HG03095 (cell line): ENCODE measurements around the gene TEX12.
"Not testable (repeated sequence)": the region's sequence is repeated elsewhere in the genome, so short reads cannot be mapped to it uniquely, and the experiment has no call there.

Source experiments
- ATAC-seq: cut with Tn5 transposase; IDR thresholded peaks from one replicate; pipeline ENCODE4 v1.9.1; 2021; ENCODE audit warnings: moderate library complexity; ENCODE audit not compliant: unreplicated experiment

TEX12 gene

GRCh38 chr11:112167145-112167544 lies at the start of gene TEX12:
Gene TEX12 (plus strand): TSS chr11:112167372. CDS start chr11:112169269, 1,897 bp downstream.
- ATAC-seq: no peak

- ATAC-seq: no peak
These were observed 49.0 kb upstream of the TEX12 start for GRCh38 chr11:112118176-112118575.

- no peak for ATAC-seq
These were observed 45.1 kb upstream of the TEX12 start for GRCh38 chr11:112121981-112122615.

DNA sequence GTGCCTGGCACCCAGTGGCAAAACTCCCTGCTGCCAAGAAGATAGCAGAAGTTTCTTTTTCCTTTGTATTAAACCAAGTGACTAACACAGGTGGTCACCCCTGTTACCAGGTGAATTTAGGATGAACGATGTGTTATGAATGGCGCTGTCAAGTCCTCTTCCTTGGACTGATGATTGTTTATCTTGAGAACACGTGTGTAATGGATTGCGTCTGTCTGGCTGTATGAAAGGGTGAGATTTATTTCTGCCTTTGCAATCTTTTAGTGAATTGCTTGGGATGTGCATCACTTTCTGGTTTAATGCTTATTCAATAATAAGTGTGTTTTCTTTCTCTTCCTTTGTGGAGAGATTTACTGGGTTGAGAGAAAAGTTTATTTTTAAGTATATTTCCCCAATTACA lies 44.0 kb upstream of the TEX12 start:
- no peak for ATAC-seq

- ATAC-seq: no peak
These were observed 40.1 kb upstream of the TEX12 start for GRCh38 chr11:112127056-112127455.

- ATAC-seq: no peak
These were observed 38.6 kb upstream of the TEX12 start for GRCh38 chr11:112128483-112129121.

- ATAC-seq: no peak
These were observed 37.5 kb upstream of the TEX12 start for GRCh38 chr11:112129656-112130055.

DNA sequence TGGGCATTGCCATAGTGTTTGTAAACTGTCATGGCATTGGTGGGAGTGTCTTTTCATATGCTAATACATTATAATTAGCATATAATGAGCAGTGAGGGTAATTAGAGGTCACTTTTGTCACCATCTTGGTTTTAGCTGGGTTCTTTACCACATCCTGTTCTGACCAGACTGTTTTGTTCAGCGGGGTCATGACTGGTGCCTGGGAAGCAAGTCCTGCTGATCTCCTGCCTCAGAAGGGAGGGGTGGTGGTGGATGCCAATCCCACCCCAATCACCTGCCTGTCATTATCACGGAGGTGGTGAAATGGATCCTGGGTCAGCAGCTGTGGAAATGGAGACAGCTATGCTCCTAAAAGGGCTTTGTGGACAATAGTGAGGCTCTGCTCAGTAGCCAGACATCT lies 34.4 kb upstream of the TEX12 start:
- ATAC-seq: no peak

- no peak for ATAC-seq
These were observed 32.7 kb upstream of the TEX12 start for GRCh38 chr11:112134473-112134872.

GRCh38 chr11:112143597-112143996 lies 23.6 kb upstream of the TEX12 start:
- ATAC-seq: no peak

GRCh38 chr11:112150517-112150916 lies 16.7 kb upstream of the TEX12 start:
- ATAC-seq: no peak

GRCh38 chr11:112156153-112156955 lies 10.8 kb upstream of the TEX12 start:
- ATAC-seq: no peak

- no peak for ATAC-seq
These were observed 10.0 kb upstream of the TEX12 start for GRCh38 chr11:112156956-112157766.

DNA sequence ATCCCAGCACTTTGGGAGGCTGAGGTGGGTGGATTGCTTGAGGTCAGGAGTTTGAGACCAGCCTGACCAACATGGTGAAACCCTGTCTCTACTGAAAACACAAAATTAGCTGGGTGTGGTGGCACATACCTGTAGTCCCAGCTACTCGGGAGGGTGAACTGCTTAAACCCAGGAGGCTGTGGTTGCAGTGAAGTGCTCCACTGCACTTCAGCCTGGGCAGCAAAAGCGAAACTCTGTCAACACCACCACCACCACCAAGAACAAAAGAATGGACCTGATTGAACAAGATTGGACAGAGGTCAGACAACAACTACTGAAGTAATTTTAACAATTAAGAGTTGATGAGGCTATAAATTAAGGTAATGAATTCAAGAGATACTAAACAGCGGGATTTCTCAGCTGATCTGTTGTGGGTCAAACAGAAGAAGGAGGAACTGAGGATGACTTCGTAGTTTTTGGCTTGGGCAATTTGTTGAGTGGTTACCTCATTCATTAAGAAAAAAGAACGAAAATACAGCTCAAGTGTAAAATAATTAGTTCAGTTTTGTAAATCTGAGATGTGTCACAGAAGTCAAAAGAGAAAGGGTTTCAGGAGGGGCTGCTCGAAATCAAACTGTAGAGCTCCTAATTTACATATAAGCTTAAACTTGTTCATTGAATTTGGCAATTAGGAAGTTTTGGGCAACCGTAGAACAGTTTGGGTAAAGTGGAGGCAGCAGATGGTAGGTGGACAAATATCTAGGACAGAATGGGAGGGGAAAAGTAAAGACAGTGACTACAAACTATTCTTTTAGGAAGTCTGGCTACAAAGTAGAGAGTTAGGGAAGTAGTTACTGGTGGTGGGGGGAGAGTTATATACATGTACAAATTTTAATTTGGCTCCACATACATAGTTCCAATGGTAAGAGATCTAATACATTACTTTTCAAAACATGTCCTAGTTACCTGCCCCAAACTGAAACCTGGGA lies 7.8 kb upstream of the TEX12 start:
- ATAC-seq: no peak

- no peak for ATAC-seq
These were observed 6.9 kb upstream of the TEX12 start for GRCh38 chr11:112160091-112160848.

- ATAC-seq: no peak
These were observed 6.2 kb upstream of the TEX12 start for GRCh38 chr11:112161012-112161411.

GRCh38 chr11:112162200-112162599 lies 5.0 kb upstream of the TEX12 start:
- not testable (repeated sequence) for ATAC-seq

- no peak for ATAC-seq
These were observed 4.2 kb upstream of the TEX12 start for GRCh38 chr11:112162761-112163546.
